Measurements from ENCODE around the gene PARVA.

Gene PARVA

DNA sequence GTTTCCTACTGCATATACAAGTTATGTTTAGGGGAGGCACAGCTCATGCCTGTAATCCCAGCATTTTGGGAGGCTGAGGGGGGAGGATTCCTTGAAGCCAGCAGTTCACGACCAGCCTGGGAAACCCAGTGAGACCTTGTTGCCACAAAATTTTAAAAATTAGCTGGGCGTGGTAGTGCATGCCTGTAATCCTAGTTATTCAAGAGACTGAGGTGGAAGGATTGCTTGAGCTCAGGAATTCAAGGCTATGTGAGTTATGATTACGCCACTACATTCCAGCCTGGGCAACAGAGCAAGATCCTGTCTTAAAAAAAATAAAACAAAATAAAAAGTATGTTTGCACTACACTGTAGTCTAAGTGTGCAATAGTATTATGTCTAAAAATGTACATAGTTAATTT, 188.0 kb downstream of the PARVA start:
- no peak for DNase-seq

DNA sequence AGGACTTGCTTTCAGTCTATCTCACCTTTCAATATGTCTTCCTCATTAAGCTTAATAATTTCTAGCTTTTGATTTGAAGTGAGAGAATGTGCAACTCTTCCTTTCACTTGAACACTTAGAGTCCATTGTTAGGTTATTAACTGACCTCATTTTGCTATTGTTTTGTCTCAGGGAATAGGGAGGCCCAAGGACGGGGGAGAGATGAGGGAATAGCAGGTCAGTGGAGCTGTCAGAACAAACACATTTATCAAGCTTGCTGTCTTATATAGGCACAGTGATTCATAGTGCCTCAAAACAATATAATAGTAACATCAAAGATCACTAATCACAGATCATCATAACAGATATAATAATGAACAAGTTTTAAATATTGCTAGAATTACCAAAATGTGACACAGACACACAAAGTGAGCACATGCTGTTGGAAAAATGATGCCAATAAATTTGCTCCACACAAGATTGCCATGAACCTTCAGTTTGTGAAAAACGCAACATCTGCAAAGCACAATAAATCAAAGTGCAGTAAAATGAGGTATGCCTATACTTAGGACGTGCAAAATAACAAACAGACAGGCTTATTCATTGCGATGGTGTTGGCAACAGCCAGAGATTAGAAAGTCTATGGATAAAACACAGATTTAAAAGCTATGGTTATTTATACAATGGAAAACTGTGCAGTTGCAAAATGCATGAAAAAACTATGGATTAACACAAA, 190.5 kb downstream of the PARVA start:
- no peak for DNase-seq

DNA sequence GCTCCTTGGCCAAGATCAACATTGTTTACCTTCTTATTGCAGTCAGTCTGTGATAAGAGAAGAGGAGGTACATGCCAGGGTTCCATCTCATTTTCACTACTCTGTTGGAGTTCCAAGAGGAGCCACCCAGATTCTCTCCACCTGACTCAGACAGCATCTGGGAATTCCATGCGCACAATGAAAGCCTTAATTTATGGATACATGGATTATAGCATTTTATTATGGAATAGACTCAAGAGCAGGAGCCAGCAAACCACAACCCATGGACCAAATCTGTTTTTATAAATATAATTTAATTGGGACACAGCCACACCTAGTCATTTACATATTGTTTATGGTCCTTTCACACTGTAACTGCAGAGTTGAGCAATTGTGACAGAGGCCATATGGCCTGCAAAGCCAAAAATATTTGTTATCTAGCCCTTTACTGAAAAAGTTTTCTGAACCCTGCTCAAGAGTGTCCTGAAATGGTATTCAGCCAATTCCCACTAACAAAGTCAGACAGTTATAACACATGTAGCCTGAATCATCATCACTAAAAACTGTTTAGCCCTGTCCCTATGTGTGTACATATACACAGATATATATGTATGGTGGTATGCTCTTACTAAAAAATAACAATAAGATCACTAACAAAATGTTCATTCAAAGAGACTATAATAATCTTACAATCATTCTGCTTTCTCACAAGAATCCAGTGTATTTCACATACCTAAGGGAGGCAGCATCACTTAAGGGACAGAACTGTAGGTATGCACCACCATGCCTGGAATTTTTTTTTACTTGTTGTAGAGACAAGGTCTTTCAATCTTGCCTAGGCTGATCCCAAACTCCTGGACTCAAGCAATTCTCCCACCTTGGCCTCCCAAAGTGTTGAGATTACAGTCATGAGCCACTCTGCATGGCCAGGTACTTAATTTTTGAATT, 192.4 kb downstream of the PARVA start:
- no peak for DNase-seq

DNA sequence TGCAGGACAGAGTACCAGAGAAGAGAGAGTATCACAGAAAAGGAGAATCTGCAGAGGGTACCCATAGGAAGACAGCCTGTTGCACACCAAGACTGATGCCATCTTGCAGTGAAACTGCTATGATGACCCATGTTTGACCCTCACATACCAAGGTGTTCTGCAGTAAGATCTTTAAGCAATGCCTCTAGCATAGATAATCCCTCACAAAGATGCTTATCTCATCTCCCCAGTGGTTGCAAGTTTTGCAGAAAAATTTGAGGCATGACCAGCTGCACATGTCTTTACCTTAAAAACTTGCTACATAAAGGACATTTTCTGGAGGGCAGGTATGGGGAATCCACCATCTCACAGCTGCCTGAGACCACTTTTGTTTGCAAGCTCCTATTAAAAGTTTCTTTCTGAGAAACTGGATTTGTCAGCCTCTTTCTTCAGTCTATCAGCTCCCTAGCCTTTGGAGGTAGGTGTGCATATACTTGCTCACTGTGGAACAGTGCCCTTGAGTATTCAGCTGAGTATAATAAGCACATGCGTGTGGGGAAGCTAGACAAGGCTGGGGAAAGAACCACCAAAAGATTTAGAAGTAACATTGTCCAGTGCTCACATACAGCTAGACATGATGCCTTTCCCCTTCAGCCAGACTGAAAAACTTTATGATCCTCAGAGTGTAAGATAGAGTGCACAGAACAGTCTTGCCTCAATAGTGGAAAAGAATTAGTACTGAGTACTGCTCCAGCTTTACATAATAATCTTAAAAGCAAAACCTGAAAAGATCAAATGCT, 196.5 kb downstream of the PARVA start:
- no peak for DNase-seq

DNA sequence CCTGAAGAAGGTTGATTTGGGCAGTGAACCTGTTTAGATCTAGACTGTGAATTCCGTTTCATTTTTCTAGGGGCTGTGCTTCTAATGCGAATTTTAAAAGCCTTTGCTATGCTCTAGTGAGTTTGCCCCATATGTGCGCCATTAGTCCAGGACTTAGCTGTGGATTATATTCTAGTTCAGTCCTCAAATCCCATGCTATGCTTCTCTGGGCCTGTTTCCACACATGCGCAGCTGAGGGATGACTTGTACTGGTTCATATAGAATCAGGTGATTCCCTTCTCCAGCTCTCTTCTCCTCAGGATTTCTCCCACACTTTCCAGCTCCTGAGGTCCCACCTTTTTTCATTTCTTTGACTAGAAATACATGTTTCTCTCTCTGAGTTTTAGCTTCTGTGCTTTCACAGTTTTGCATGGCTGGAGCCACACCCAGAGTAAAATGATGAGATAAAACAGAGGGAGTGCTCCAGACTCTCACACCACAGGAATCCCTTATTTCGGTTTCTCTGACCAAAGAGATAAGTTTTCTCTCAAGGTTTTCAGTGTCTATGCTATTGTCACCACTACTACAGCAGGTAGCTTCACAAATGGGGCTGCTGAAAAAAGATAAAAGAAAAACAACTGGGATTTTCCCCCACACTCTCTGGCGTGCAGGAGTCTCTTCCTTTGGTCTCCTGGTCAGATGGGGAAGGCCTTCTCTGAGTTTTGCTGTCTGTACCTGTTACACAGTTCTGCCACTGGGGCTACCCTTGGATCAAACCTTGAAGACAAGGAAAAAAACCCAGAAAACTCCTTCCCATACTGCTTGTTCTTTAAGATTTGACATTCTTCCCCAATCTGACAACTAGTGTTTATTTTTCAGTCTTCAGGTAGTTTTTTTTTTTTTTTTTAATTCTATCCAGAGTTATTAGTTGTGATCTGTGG, 200.6 kb downstream of the PARVA start:
- no peak for DNase-seq

DNA sequence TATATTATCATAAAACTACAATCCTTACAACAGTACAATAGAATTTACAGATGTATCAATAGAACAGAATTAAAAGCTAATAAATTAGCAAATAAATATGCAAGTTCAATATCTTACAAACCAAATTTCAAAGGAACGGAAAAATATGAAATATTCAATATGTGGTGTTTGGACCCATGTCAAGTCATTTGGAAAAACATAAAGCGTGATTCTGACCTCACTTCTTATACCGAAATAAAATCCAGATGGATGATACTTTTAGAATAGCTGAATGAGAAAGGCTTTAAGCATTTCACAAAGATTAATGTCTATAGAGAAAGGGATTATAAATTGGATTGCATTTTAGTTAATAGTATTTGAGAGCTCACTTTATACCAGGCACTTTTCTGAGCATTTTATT, 204.0 kb downstream of the PARVA start:
- no peak for DNase-seq

DNA sequence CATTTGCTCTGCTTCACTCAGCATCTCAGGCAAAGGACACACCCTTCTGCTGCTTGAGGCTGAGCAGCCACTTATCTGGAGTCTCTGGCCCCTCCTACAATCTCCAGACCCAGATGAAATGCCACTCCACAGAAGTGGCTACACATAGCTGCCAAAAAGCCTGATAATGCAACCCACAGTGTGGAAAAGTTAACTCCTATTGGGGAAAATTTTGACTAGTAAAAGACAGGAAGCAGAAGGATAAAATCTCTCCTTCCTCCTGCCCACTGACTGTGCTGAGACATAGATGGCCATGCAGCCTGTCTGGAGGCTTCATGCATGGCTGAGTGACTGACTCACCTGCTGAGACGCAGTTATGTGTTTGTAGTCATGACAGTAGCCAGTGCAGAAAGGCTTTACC, 204.6 kb downstream of the PARVA start:
- no peak for DNase-seq
